Measurements from ENCODE around the gene TCF25. TPM values are rescaled to one million over a fixed set of nuclear protein-coding genes. Genes with fewer than 3 reads are reported as not detected.

The TCF25 gene
- total RNA-seq, 1 experiment from 2014 or later: 79.6 TPM

GRCh38 chr16:89957216-89957785 is 83.9 kb downstream of the TCF25 start:
- Histone ChIP-seq H3K36me3 (ENCODE audit: low read depth, low read length) (no peaks in the 10 kb centered on the region), H3K9me3 (ENCODE audit: low read length) (no peaks in the 10 kb centered on the region), H3K27me3 (ENCODE audit: low read length) (no peaks in the 10 kb centered on the region), H3K79me2 (ENCODE audit: low read length) (no peaks in the 10 kb centered on the region), H3K4me3 (ENCODE audit: low read length) (no peak overlapping the region), H3K27ac (ENCODE audit: low read length) (no peak overlapping the region), H3F3A (ENCODE audit: low read length, unreplicated experiment) (no peaks in the 10 kb centered on the region), H3K4me1 (ENCODE audit: insufficient read depth, low read length) (no peaks in the 10 kb centered on the region), H4K20me1 (ENCODE audit: low read length) (no peaks in the 10 kb centered on the region), H2AFZ (ENCODE audit: low read length) (no peak overlapping the region), H3K9me2 (replicated peaks; ENCODE audit: low read length) (no peaks in the 10 kb centered on the region), H3K9ac (ENCODE audit: low read length) (no peak overlapping the region), H3K4me2 (ENCODE audit: low read length) (no peak overlapping the region)
- CTCF ChIA-PET: no interaction called here
- DNase-seq (no peak), ATAC-seq (no peak)
- TF ChIP-seq EZH2 (IDR thresholded peaks at IDR 0.05; ENCODE audit: low read length, unreplicated experiment): no peak
- no peak for TF ChIP-seq EZH2phosphoT487 (IDR thresholded peaks at IDR 0.05; ENCODE audit: borderline replicate concordance, low read length)
- TF ChIP-seq CTCF (conservative IDR thresholded peaks at IDR 0.05; ENCODE audit: low read depth, low read length): no peak
- intact Hi-C loops (cut with micrococcal nuclease): no loop called here
- POLR2A ChIA-PET (ENCODE audit: unreplicated experiment): no interaction called here
- BruUV-seq (replicated peaks): no TSS peak

- H3K79me2 ChIP-seq (ENCODE audit: low read length): no peaks in the 10 kb centered on the region
- H3K4me1 ChIP-seq (ENCODE audit: insufficient read depth, low read length): no peaks in the 10 kb centered on the region
- no peaks in the 10 kb centered on the region for H3K36me3 ChIP-seq (ENCODE audit: low read depth, low read length)
- H3K9me2 ChIP-seq (replicated peaks; ENCODE audit: low read length): no peaks in the 10 kb centered on the region
- no peak for TF ChIP-seq EZH2 (IDR thresholded peaks at IDR 0.05; ENCODE audit: low read length, unreplicated experiment)
- no peak for TF ChIP-seq EZH2phosphoT487 (IDR thresholded peaks at IDR 0.05; ENCODE audit: borderline replicate concordance, low read length)
- no peak for TF ChIP-seq CTCF (conservative IDR thresholded peaks at IDR 0.05; ENCODE audit: low read depth, low read length)
- no peak overlapping the region for H3K4me2 ChIP-seq (ENCODE audit: low read length)
- H4K20me1 ChIP-seq (ENCODE audit: low read length): no peaks in the 10 kb centered on the region
- no peak overlapping the region for H3K9ac ChIP-seq (ENCODE audit: low read length)
- POLR2A ChIA-PET (ENCODE audit: unreplicated experiment): no interaction called here
- no peaks in the 10 kb centered on the region for H3K9me3 ChIP-seq (ENCODE audit: low read length)
- intact Hi-C loops (cut with micrococcal nuclease): no loop called here
- no peak overlapping the region for H2AFZ ChIP-seq (ENCODE audit: low read length)
- no peaks in the 10 kb centered on the region for H3K27me3 ChIP-seq (ENCODE audit: low read length)
- H3K27ac ChIP-seq (ENCODE audit: low read length): no peak overlapping the region
- no peak overlapping the region for H3K4me3 ChIP-seq (ENCODE audit: low read length)
- BruUV-seq (replicated peaks): no TSS peak
- no peaks in the 10 kb centered on the region for H3F3A ChIP-seq (ENCODE audit: low read length, unreplicated experiment)
- CTCF ChIA-PET: no interaction called here
- ATAC-seq: peak; percentile 71; the same call in 1 of the 2 replicates
- peak; percentile 33 for DNase-seq
Observed at GRCh38 chr16:89958068-89958467, 84.7 kb downstream of the TCF25 start.

GRCh38 chr16:89958596-89958995 is 85.2 kb downstream of the TCF25 start:
- Histone ChIP-seq H3K27ac (ENCODE audit: low read length) (no peak overlapping the region), H3K9ac (ENCODE audit: low read length) (no peak overlapping the region), H3K4me2 (ENCODE audit: low read length) (no peak overlapping the region), H3K4me1 (ENCODE audit: insufficient read depth, low read length) (no peaks in the 10 kb centered on the region), H3K79me2 (ENCODE audit: low read length) (no peaks in the 10 kb centered on the region), H3K9me2 (replicated peaks; ENCODE audit: low read length) (no peaks in the 10 kb centered on the region), H3K27me3 (ENCODE audit: low read length) (no peaks in the 10 kb centered on the region), H4K20me1 (ENCODE audit: low read length) (no peaks in the 10 kb centered on the region), H3K4me3 (ENCODE audit: low read length) (no peak overlapping the region), H3K36me3 (ENCODE audit: low read depth, low read length) (no peaks in the 10 kb centered on the region), H3F3A (ENCODE audit: low read length, unreplicated experiment) (no peaks in the 10 kb centered on the region), H2AFZ (ENCODE audit: low read length) (no peak overlapping the region), H3K9me3 (ENCODE audit: low read length) (no peaks in the 10 kb centered on the region)
- TF ChIP-seq EZH2 (IDR thresholded peaks at IDR 0.05; ENCODE audit: low read length, unreplicated experiment) (no peak), CTCF (conservative IDR thresholded peaks at IDR 0.05; ENCODE audit: low read depth, low read length) (no peak), EZH2phosphoT487 (IDR thresholded peaks at IDR 0.05; ENCODE audit: borderline replicate concordance, low read length) (no peak)
- intact Hi-C loops (cut with micrococcal nuclease): no loop called here
- ChIA-PET CTCF (no interaction called here), POLR2A (ENCODE audit: unreplicated experiment) (no interaction called here)
- DNase-seq (no peak), ATAC-seq (no peak)
- no TSS peak for BruUV-seq (replicated peaks)

Measured in PC-3 (cell line).